Astrocyte of the spinal cord (primary cell): Measurements from ENCODE around the gene MYO5C.
A peak's percentile ranks its signal among the peaks of the same experiment; 100 is the strongest.

Experiments used
- DNase-seq: peaks from one replicate; pipeline ENCODE4 v3.0.0; 2011; ENCODE audit warnings: low read depth, low spot score
- H3K4me3 ChIP-seq: 2 replicates; pipeline ENCODE4 v1.5.1; 2011; ENCODE audit warnings: low read depth, mild to moderate bottlenecking, low read length, moderate library complexity
- in situ Hi-C: cut with HindIII; loops from 2 replicates; pipeline ENCODE4 v1.10.0; 2017; ENCODE audit warnings: low sequenced_read_pairs
- TF ChIP-seq, protein P1 (sequence below): IDR thresholded peaks from 2 replicates; pipeline ENCODE4 v1.5.1; 2012; ENCODE audit warnings: low read depth, mild to moderate bottlenecking, low read length, inconsistent platforms

MYO5C gene

DNA sequence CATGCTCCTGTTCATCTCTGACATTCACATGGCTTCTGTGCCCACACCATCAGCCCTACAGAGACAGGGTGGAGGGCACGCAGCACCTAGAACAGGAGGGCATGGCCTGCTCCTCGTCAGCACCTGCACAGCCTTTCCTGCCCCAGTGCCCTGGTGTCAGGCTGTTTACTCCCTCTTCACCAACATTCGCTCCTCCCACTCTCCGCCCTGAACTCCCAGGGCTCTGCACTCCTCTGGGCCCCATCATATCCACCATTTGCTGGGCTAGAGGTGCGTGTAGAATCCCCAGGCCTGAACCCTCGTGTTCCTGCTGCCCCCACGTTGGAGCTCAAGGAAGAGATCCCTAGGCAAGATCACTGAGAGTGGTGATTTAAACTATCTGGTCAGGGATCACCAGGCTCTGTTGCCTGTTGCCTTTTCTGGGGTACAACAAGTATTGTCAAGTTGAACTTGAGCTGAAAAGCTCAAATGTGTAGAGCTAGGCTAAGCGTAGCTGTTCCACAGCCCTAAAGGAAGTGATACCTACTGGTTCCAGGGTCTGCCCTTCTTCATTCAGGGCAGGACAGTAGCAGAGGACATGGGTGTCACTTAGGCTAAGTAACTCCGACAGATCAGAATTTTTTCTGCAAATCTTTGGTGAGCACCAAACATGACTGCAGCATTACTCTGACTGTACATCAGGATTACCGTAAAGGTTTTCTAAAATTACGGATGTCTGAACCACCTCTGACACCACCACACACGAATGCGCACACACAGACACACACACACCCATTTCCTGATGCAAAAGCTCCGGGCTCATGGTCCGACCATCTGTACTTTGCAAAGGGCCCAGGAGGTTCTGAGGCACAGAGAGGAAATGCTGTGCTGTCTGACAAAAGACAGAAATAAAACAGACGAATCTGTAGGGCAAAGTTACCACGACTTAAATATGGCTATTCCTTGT is 60.7 kb downstream of the MYO5C start:
- in situ Hi-C loops = no loop called here
- H3K4me3 ChIP-seq = no peak overlapping the region
- TF ChIP-seq, protein P1, sequence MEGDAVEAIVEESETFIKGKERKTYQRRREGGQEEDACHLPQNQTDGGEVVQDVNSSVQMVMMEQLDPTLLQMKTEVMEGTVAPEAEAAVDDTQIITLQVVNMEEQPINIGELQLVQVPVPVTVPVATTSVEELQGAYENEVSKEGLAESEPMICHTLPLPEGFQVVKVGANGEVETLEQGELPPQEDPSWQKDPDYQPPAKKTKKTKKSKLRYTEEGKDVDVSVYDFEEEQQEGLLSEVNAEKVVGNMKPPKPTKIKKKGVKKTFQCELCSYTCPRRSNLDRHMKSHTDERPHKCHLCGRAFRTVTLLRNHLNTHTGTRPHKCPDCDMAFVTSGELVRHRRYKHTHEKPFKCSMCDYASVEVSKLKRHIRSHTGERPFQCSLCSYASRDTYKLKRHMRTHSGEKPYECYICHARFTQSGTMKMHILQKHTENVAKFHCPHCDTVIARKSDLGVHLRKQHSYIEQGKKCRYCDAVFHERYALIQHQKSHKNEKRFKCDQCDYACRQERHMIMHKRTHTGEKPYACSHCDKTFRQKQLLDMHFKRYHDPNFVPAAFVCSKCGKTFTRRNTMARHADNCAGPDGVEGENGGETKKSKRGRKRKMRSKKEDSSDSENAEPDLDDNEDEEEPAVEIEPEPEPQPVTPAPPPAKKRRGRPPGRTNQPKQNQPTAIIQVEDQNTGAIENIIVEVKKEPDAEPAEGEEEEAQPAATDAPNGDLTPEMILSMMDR = no peak
- DNase-seq = no peak

DNA sequence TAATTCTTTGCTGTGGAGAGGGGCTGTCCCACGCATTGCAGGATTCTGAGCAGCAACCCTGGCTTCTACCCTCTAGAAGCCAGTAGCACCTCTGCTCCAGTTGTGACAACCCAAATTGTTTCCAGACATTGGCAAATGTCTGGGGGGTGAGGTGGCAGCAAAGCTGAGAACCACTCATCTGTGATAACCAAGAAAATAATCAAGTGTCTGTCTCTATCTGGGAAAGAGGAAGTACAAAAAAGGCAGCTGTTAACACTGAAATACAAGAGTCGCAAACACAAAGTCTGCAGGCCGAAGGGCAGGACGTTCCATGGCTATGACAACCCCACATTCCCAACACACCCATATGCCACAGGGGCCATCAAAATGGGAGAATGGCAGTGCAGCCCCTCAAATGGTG is 62.2 kb downstream of the MYO5C start:
- TF ChIP-seq, protein P1 = no peak
- DNase-seq = no peak
- in situ Hi-C loops = no loop called here
- no peak overlapping the region for H3K4me3 ChIP-seq

DNA sequence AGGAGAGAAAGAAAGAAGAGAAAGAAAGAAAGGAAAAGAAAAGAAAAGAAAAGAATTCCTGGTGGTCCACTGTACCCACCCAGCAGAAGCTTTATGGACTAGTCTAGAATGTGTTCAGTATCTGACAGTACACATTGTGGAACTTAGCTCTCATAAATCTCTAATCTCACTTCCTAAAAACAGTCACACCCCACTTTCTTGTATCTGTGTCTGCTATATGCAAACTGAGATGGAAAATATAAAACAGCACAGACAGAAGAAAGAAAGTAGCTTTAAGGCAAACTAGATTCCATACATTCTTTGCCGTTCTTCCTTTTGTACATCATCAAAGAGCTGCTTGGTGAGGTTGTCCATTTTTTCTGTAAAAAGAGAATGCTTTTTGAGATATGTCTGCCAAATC is 63.3 kb downstream of the MYO5C start:
- in situ Hi-C loops = no loop called here
- no peak for DNase-seq
- H3K4me3 ChIP-seq = no peak overlapping the region
- TF ChIP-seq, protein P1 = no peak

DNA sequence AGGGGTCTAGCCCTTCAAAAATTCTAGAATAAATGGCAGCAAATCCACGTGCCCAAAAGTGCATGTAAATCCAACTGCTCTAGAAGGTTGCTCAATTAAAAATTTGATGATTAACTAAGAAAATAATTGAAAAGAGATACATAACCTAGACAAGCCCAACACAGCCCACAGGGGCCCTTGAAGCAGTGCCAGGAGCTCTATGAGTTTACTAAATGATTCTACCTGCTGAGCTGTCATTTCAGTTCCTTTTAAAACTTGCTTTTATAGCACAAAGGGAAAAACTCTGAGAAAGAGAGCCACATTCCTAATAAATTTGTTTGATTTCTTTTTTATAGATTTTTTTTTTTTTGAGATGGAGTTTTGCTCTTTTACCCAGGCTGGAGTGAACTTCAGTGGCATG is 65.5 kb downstream of the MYO5C start:
- in situ Hi-C loops = no loop called here
- TF ChIP-seq, protein P1 = no peak
- DNase-seq = no peak
- no peak overlapping the region for H3K4me3 ChIP-seq

DNA sequence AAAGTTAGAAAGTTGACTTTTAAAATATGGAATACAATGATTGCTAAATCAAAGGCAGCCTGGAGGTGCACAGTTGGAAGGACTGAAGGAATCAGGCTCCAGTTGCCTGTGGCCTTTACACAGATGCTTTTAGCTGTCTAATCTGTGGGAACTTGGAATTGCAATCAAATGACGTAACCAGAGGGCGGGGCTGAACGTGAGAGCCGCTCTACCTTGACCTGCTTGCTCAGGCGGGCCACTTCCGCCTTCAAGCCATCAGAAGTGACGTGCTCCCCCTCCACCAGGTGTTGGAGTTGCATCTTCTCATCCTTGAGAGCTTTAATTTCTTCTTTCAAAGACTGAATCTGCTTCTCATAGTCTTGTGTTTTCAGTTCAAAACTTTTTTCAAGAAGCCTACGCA is 66.7 kb downstream of the MYO5C start:
- DNase-seq = no peak
- TF ChIP-seq, protein P1 = no peak
- in situ Hi-C loops = no loop called here
- H3K4me3 ChIP-seq = no peak overlapping the region

DNA sequence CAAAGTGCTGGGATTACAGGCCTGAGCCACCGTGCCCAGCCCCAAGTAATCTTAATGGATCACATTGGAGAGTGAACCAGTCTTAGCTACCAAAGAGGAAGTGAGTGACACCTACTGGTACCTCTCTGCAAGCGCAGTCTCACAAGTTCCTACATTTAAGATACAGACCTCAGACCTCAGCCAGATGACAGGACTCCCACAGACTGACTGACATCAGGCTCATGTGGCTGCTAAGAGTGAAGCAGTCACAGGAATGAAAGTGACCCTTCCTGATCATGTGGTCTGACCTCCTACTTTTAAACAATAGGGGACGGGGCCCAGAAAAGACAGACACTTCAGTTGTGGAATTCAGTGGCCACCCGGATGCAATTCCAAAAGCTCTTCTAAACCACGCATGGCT is 68.1 kb downstream of the MYO5C start:
- in situ Hi-C loops = no loop called here
- peak; percentile 82 for DNase-seq
- TF ChIP-seq, protein P1 = peak; percentile 85
- no peak overlapping the region for H3K4me3 ChIP-seq
